Transverse colon (tissue), 3 donors: ENCODE measurements around the gene SSH2.

Source experiments
- EP300 ChIP-seq: sonication (generic); formaldehyde crosslinking; IDR thresholded peaks from one replicate; pipeline ENCODE4 v1.6.1; 2017; ENCODE audit warnings: antibody characterized with exemption, low read depth
- POLR2A ChIP-seq: fragments of 450-650 bp; IDR thresholded peaks from one replicate; pipeline ENCODE4 v1.6.1; 2016; ENCODE audit warnings: antibody characterized with exemption, mild to moderate bottlenecking, moderate library complexity
- TF ChIP-seq, protein P1 (sequence below), 5 experiments: fragments of 200-600 bp in 3 of 5; fragments of 450-650 bp in 2 of 5; sonication (generic) in 3 of 5; IDR thresholded peaks; 1 replicate in 2 of 5; 2 replicates in 3 of 5; pipeline ENCODE4 v1.5.1; 2016 to 2017; ENCODE audit warnings: antibody characterized with exemption in 5 of 5, inconsistent platforms in 3 of 5, mild to moderate bottlenecking in 2 of 5, moderate library complexity in 1 of 5

DNA sequence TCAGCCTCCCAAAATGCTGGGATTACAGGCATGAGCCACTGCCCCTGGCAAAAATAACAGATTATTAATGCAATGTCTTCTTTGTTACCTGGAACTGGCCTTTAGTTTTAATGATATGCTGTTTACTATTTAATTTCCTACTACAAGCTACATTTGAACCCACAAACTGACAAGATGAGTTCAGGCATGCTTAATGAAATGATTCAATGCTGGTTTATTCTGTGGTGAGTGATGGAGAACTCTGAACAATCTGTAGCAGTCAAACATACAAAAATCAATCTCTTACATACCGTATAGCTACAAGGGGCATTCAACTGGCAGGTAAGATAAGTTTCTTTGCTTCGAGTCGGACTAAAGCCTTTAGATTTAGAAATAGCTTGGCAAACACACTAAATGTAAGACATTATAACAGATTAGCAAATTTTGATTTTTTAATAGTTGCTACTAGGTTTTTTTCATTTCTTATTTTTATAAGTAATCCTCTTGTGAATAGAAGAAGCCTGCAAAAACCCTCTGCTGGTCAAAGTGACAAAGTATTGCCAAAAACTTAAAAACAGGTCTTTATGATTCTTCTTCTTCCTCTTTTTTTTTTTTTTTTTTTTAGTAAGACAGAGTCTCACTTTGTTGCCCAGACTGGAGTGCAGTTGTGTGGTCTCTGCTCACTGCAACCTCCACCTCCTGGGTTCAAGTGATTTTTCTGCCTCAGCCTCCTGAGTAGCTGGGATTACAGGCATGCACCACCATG, 138.5 kb downstream of the SSH2 start:
- TF ChIP-seq POLR2A (no peak), EP300 (no peak)
- TF ChIP-seq, protein P1, sequence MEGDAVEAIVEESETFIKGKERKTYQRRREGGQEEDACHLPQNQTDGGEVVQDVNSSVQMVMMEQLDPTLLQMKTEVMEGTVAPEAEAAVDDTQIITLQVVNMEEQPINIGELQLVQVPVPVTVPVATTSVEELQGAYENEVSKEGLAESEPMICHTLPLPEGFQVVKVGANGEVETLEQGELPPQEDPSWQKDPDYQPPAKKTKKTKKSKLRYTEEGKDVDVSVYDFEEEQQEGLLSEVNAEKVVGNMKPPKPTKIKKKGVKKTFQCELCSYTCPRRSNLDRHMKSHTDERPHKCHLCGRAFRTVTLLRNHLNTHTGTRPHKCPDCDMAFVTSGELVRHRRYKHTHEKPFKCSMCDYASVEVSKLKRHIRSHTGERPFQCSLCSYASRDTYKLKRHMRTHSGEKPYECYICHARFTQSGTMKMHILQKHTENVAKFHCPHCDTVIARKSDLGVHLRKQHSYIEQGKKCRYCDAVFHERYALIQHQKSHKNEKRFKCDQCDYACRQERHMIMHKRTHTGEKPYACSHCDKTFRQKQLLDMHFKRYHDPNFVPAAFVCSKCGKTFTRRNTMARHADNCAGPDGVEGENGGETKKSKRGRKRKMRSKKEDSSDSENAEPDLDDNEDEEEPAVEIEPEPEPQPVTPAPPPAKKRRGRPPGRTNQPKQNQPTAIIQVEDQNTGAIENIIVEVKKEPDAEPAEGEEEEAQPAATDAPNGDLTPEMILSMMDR (IDR thresholded peaks at IDR 0.05) = no peak
